Measurements from ENCODE around the gene AXIN1. TPM values are rescaled to one million over a fixed set of nuclear protein-coding genes. Genes with fewer than 3 reads are reported as not detected.

Gene AXIN1
- total and polyA plus RNA-seq, 9 of the 15 experiments (the other 6 are each of a cell fraction or from before 2014, with no cell fraction given), result 0.42 to 58.0 (median 25.9) TPM

GRCh38 chr16:324451-325334 lies 27.8 kb downstream of the AXIN1 start (continued):
- peak; percentile 84 for TF ChIP-seq TFAP4 (CRISPR knock-in tag; IDR thresholded peaks at IDR 0.05; ENCODE audit: borderline replicate concordance)
- TF ChIP-seq E2F6 (IDR thresholded peaks at IDR 0.05; ENCODE audit: borderline replicate concordance in 1 of 2, extremely low read depth in 1 of 2, insufficient read depth in 1 of 2, insufficient read length in 1 of 2, low read depth in 1 of 2, low read length in 1 of 2, poor library complexity in 1 of 2, severe bottlenecking in 1 of 2), result peak; percentile 61 to 73
- TF ChIP-seq SLC30A9 (CRISPR knock-in tag; IDR thresholded peaks at IDR 0.05), result no peak
- peak; percentile 38; the same call in 1 of the 2 replicates for TF ChIP-seq RBFOX2 (IDR thresholded peaks at IDR 0.05; ENCODE audit: low read depth, low read length)
- TF ChIP-seq SMARCC2 (IDR thresholded peaks at IDR 0.05; ENCODE audit: low read depth), result peak; percentile 32; the same call in 1 of the 2 replicates
- TF ChIP-seq TRIM28 (IDR thresholded peaks at IDR 0.05), result peak; percentile 43; the same call in 1 of the 2 replicates
- peak; percentile 78 for TF ChIP-seq ZNF592 (IDR thresholded peaks at IDR 0.05)
- TF ChIP-seq MYC (IDR thresholded peaks at IDR 0.05; ENCODE audit: low read depth, low read length), result peak; percentile 87
- TF ChIP-seq MYC (CRISPR knock-in tag; IDR thresholded peaks at IDR 0.05; ENCODE audit: borderline replicate concordance, low read depth), result no peak
- no peak for TF ChIP-seq NUFIP1 (IDR thresholded peaks at IDR 0.05; ENCODE audit: partially characterized antibody)
- peak; percentile 78 for TF ChIP-seq STAT5A (IDR thresholded peaks at IDR 0.05; ENCODE audit: borderline replicate concordance, low read length)
- TF ChIP-seq ZBED1 (IDR thresholded peaks at IDR 0.05), result peak; percentile 23
- 0 out of 4 replicates have a peak, but pooled peaks of 1 of the 2 experiments have one; percentile 63 for TF ChIP-seq BCLAF1 (IDR thresholded peaks at IDR 0.05; ENCODE audit: borderline replicate concordance in 1 of 2, control insufficient read depth in 1 of 2, low read depth in 2 of 2, low read length in 1 of 2)
- TF ChIP-seq ATF7 (IDR thresholded peaks at IDR 0.05), result peak; percentile 71
- peak; percentile 43; the same call in 1 of the 2 replicates for TF ChIP-seq NFE2 (IDR thresholded peaks at IDR 0.05; ENCODE audit: low read depth)
- TF ChIP-seq MTA3 (IDR thresholded peaks at IDR 0.05; ENCODE audit: borderline replicate concordance), result peak; percentile 89
- TF ChIP-seq ATF1 (CRISPR knock-in tag; IDR thresholded peaks at IDR 0.05), result no peak
- TF ChIP-seq ATF1 (tag; IDR thresholded peaks at IDR 0.05), result peak; percentile 92

Measured in K562 (cell line).